Kidney epithelial cell (primary cell): ENCODE measurements around the gene ZNF132. TPM values are rescaled to one million over a fixed set of nuclear protein-coding genes. Genes with fewer than 3 reads are reported as not detected.
"Not testable (repeated sequence)": the region's sequence is repeated elsewhere in the genome, so short reads cannot be mapped to it uniquely, and the experiment has no call there.

ENCODE experiments used
- DNase-seq: peaks from one replicate; pipeline ENCODE4 v3.0.0-alpha.2; 2010; ENCODE audit warnings: low read depth
- H3K27me3 ChIP-seq: 2 replicates; pipeline ENCODE4 v1.6.0; 2011; ENCODE audit warnings: low read length; ENCODE audit not compliant: control insufficient read depth, insufficient read depth
- H3K36me3 ChIP-seq: 2 replicates; pipeline ENCODE4 v1.5.1; 2011; ENCODE audit warnings: low read length; ENCODE audit not compliant: control insufficient read depth, insufficient read depth
- H3K4me3 ChIP-seq: 2 replicates; pipeline ENCODE4 v1.5.1; 2011; ENCODE audit warnings: low read depth, mild to moderate bottlenecking, control low read depth, low read length
- total RNA-seq: library from RNA; depleted of rRNA; stranded (reverse); fragments of >200 nt; gene quantifications from 2 replicates; pipeline ENCODE4 v1.2.3, GENCODE V29; 2015
- TF ChIP-seq, protein P1 (sequence below): IDR thresholded peaks from 2 replicates; pipeline ENCODE4 v1.5.1; 2011; ENCODE audit warnings: mild to moderate bottlenecking, moderate library complexity, low read length, control low read depth, inconsistent platforms; ENCODE audit not compliant: insufficient read depth, poor library complexity, severe bottlenecking

Gene ZNF132
- total RNA-seq, 1 donor from 2014 or later = 4.8 TPM

DNA sequence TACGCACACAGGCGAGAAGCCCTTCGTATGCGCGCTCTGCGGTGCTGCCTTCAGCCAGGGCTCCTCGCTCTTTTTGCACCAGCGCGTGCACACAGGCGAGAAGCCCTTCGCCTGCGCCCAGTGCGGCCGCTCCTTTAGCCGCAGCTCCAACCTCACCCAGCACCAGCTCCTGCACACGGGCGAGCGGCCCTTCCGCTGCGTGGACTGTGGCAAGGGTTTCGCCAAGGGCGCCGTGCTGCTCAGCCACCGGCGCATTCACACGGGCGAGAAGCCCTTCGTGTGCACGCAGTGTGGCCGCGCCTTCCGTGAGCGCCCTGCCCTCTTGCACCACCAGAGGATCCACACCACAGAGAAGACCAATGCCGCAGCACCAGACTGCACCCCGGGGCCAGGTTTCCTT, 16.2 kb upstream of the ZNF132 start:
- TF ChIP-seq, protein P1, sequence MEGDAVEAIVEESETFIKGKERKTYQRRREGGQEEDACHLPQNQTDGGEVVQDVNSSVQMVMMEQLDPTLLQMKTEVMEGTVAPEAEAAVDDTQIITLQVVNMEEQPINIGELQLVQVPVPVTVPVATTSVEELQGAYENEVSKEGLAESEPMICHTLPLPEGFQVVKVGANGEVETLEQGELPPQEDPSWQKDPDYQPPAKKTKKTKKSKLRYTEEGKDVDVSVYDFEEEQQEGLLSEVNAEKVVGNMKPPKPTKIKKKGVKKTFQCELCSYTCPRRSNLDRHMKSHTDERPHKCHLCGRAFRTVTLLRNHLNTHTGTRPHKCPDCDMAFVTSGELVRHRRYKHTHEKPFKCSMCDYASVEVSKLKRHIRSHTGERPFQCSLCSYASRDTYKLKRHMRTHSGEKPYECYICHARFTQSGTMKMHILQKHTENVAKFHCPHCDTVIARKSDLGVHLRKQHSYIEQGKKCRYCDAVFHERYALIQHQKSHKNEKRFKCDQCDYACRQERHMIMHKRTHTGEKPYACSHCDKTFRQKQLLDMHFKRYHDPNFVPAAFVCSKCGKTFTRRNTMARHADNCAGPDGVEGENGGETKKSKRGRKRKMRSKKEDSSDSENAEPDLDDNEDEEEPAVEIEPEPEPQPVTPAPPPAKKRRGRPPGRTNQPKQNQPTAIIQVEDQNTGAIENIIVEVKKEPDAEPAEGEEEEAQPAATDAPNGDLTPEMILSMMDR = no peak
- Histone ChIP-seq H3K4me3 (no peak overlapping the region), H3K27me3 (no peaks in the 10 kb centered on the region), H3K36me3 (peaks cover 2% of the 10 kb centered on the region)
- no peak for DNase-seq

DNA sequence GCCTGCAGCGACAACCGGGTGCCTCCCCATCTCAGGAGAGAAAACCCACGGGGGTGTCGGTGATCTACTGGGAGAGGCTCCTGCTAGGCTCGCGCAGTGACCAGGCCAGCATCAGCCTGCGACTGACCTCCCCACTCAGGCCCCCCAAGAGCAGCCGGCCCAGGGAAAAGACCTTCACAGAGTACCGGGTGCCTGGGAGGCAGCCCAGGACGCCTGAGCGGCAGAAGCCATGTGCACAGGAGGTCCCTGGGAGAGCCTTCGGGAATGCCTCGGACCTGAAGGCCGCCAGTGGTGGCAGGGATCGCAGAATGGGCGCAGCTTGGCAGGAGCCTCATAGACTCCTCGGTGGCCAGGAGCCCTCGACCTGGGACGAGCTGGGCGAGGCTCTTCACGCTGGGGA, 15.4 kb upstream of the ZNF132 start:
- TF ChIP-seq, protein P1 = no peak
- no peaks in the 10 kb centered on the region for H3K27me3 ChIP-seq
- peaks cover 2% of the 10 kb centered on the region for H3K36me3 ChIP-seq
- no peak for DNase-seq
- no peak overlapping the region for H3K4me3 ChIP-seq

GRCh38 chr19:58453743-58454142, 13.8 kb upstream of the ZNF132 start:
- TF ChIP-seq, protein P1 = no peak
- Histone ChIP-seq H3K36me3 (peaks cover 2% of the 10 kb centered on the region), H3K27me3 (no peaks in the 10 kb centered on the region), H3K4me3 (no peak overlapping the region)
- no peak for DNase-seq

DNA sequence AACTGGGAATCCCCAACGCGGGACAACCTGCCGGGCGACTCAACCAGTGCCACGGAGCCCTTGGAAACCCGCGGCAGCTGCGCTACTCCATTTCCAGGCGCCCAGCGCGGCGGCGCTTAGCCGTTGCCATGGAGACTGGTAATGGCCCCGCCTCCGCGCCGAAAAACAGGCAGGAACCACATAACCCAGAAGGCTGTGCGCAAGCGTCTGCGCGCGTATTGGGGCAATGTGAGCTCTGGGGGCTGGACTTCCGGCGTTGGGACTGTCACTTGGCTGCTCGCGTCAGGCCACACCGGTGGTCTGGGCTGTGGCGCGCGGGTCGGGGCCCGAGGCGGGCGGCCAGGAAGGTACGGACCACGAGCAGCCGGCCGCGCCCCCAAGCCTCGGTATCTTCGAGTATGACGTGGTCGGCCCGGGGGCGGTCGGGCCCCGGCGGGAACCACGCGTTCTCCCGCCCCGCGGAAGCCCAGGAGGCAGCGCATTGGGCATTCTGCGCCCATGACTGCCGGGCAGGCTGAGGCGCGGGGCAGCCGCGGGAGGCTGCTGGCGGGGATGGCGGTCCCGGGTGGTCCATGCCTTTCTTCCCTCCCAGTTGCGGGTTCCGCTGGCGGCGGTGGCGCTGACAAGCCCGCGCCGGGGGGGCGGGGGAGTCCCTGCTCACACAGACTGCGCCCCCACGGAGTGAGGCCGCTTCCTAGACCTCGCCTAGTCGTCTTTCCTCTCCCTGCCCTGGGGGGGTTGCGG, 11.6 kb upstream of the ZNF132 start, which contains the start of gene ZNF324B:
TSS of gene ZNF324B (plus strand) at position 265 of the 744 bp plus-strand sequence. CDS start 2,080 bp downstream, outside the sequence.
- no peaks in the 10 kb centered on the region for H3K27me3 ChIP-seq
- peak; percentile 85 for DNase-seq
- peak within 1 kb of the TSS; percentile 59 for H3K4me3 ChIP-seq
- TF ChIP-seq, protein P1 = no peak
- peaks cover 2% of the 10 kb centered on the region for H3K36me3 ChIP-seq

DNA sequence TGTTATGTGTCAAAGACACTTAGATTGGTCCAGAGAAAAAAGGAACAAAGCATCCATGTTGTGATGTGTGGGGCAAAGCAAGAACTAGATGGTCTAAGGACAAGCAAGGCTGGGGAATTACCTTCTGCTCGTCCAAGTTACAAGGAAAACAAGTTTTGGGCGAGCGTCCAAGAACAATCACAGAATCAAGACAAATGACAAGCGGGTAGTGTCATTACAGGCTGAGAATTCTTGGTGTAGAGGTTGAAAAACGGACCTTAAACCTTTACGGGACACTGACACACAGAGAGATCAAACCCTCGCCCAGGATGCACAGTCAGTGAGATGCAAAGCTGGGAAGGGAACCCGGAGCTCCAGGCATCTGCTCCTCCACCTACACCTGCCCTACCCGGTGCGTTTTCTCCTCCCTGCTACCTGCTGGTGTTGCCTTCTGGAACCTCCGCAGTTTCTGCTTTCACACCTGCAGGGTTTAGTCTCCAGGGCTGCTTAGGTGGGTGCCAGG, 11.0 kb upstream of the ZNF132 start:
- DNase-seq = no peak
- no peaks in the 10 kb centered on the region for H3K27me3 ChIP-seq
- H3K4me3 ChIP-seq = peak overlapping the region; percentile 59
- peaks cover 1% of the 10 kb centered on the region for H3K36me3 ChIP-seq
- TF ChIP-seq, protein P1 = no peak

DNA sequence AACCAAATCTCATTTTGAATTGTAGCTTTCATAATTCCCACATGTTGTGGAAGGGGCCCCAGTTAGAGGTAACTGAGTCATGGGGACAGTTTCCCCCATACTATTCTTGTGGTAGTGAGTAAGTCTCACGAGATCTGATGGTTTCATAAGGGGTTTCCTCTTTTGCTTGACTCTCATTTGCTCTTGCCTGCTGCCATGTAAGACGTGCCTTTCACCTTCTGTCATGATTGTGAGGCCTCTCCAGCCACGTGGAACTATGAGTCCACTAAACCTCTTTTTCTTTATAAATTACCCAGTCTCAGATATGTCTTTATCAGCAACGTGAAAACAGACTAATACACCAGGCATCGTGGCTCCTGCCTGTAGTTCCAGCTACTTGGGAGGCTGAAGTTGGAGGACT, 10.0 kb upstream of the ZNF132 start:
- not testable (repeated sequence) for H3K4me3 ChIP-seq, H3K36me3 ChIP-seq, H3K27me3 ChIP-seq, DNase-seq

- not testable (repeated sequence) for H3K4me3 ChIP-seq, H3K27me3 ChIP-seq, H3K36me3 ChIP-seq, DNase-seq
These were observed 8.9 kb upstream of the ZNF132 start for GRCh38 chr19:58448860-58449259.

GRCh38 chr19:58442986-58443385, 3.0 kb upstream of the ZNF132 start:
- DNase-seq, H3K27me3 ChIP-seq, H3K36me3 ChIP-seq, H3K4me3 ChIP-seq: not testable (repeated sequence)
